ENCODE measurements around the gene OR5D18.
"Not testable (repeated sequence)": the region's sequence is repeated elsewhere in the genome, so short reads cannot be mapped to it uniquely, and the experiment has no call there.

Gene OR5D18

GRCh38 chr11:55819330-55819729 is at the start of gene OR5D18:
TSS of gene OR5D18 (plus strand) at chr11:55819630. CDS start at chr11:55819630, 0 bp downstream.
- DNase-seq, result no peak

GRCh38 chr11:55773138-55773537 is 46.3 kb upstream of the OR5D18 start, which contains the start of gene OR5D13:
TSS of gene OR5D13 (plus strand) at chr11:55773438. CDS start at chr11:55773438, 0 bp downstream.
- no peak for DNase-seq

GRCh38 chr11:55791606-55792005 is 27.8 kb upstream of the OR5D18 start:
- DNase-seq, result no peak

GRCh38 chr11:55793321-55793720 is 26.1 kb upstream of the OR5D18 start:
- DNase-seq, result no peak

GRCh38 chr11:55795256-55795655 is 24.2 kb upstream of the OR5D18 start, which contains the start of gene OR5D14:
TSS of gene OR5D14 (plus strand) at chr11:55795556. CDS start at chr11:55795556, 0 bp downstream.
- DNase-seq, result no peak

DNA sequence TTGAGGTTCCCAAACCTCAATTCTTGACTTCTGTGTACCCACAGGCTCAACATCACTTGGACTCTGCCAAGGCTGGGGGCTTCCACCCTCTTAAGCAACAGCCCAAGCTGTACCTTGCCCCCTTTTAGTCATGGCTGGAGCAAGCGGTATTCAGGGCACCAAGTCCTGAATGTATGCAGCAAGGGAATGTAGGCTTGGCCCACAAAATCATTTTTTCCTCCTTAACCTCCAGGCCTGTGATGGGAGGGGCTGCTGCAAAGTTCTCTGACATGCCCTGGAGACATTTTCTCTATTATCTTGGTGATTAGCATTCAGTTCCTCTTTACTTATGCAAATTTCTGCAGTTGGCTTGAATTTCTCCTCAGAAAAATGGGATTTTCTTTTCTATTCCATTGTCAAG is 13.2 kb upstream of the OR5D18 start:
- DNase-seq, result no peak

- no peak for DNase-seq
These were observed 8.4 kb upstream of the OR5D18 start, which contains the start of gene OR5L1 for GRCh38 chr11:55811067-55811466. TSS of gene OR5L1 (plus strand) at chr11:55811367. CDS start at chr11:55811467, 100 bp downstream.

- no peak for DNase-seq
These were observed 7.5 kb downstream of the OR5D18 start, which contains the start of gene OR5L2 for GRCh38 chr11:55826919-55827318. TSS of gene OR5L2 (plus strand) at chr11:55827219. CDS start at chr11:55827219, 0 bp downstream.

- DNase-seq, result no peak
These were observed 19.0 kb downstream of the OR5D18 start, which contains the start of gene OR5D16 for GRCh38 chr11:55838452-55838851. TSS of gene OR5D16 (plus strand) at chr11:55838752. CDS start at chr11:55838752, 0 bp downstream.

GRCh38 chr11:55847453-55847852 is 28.0 kb downstream of the OR5D18 start:
- no peak for DNase-seq

GRCh38 chr11:55849037-55849436 is 29.6 kb downstream of the OR5D18 start:
- DNase-seq, result no peak

- DNase-seq, result no peak
These were observed 32.7 kb downstream of the OR5D18 start for GRCh38 chr11:55852141-55852540.

DNA sequence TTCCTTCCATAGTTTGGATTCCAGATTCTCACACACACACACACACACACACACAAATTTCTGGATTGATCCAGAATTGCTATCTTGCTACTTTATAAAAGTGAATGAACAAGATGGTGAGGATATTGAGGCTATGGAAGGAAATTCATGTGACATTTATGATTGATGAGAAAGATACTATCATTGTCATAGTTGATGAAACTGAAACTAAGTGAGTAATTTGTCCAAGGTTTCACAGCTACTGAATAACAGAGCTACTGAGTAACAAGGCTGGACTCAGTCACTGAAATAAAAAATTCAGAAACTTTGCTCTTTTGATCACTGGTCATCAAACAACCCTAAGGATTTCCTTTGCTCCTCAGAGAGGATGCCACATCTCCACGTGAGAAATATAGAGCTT is 35.3 kb downstream of the OR5D18 start:
- no peak for DNase-seq

DNA sequence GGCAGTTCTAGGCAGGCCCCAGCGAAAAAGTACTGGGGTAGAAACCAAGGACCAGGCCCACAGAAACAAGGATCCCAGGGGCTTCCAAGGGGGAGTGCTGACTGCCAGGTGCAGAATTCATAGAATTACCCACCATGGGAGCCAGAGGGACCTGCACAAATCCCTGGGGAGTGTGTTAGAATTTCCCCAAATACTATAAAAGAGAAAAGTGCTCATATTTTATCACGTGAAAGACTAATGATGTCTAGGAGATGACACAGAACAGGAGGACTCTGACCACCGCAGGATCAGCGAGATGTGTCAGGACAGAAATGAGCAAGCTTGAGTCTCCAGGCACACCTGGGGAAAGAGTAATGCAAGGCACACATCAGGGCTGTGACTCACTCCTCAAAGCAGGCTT is 47.9 kb downstream of the OR5D18 start:
- DNase-seq, result not testable (repeated sequence)

Data from NCI-H2227 treated with DMSO at 0.1 percent for 48 hours (cell line).